Fibroblast of lung (primary cell): Measurements from ENCODE around the gene ACTN1. TPM values are rescaled to one million over a fixed set of nuclear protein-coding genes. Genes with fewer than 3 reads are reported as not detected.

Experiments used
- DNase-seq, 2 donors: peaks; one replicate each; pipeline versions ENCODE4 v3.0.0 to v3.0.0-alpha.2; 2010; ENCODE audit warnings: low read depth in 2 of 2
- H2AFZ ChIP-seq: 2 replicates; pipeline ENCODE4 v1.5.1; 2012; ENCODE audit warnings: low read length, control low read depth, inconsistent platforms
- H3K27ac ChIP-seq: 2 replicates; pipeline ENCODE4 v1.5.1; 2011; ENCODE audit warnings: low read length, control low read depth; ENCODE audit not compliant: insufficient read depth
- H3K27me3 ChIP-seq: 2 replicates; pipeline ENCODE4 v1.5.1; 2011; ENCODE audit warnings: mild to moderate bottlenecking, low read length; ENCODE audit not compliant: control insufficient read depth, insufficient read depth
- H3K36me3 ChIP-seq: 2 replicates; pipeline ENCODE4 v1.5.1; 2011; ENCODE audit warnings: low read length; ENCODE audit not compliant: control insufficient read depth, insufficient read depth
- H3K4me1 ChIP-seq: 2 replicates; pipeline ENCODE4 v1.5.1; 2011; ENCODE audit warnings: low read length; ENCODE audit not compliant: control insufficient read depth, insufficient read depth; ENCODE audit errors: extremely low read depth
- H3K4me2 ChIP-seq: 2 replicates; pipeline ENCODE4 v1.5.1; 2011; ENCODE audit warnings: low read length, control low read depth; ENCODE audit not compliant: insufficient read depth; ENCODE audit errors: extremely low read depth
- H3K4me3 ChIP-seq, 4 experiments: fragments of 200-600 bp in 1 of 4; sonication (generic) in 1 of 4; replicated peaks in 1 of 4; 2 replicates each; pipeline ENCODE4 v1.5.1; 2011 to 2016; ENCODE audit warnings: low read length in 4 of 4, low read depth in 3 of 4, mild to moderate bottlenecking in 3 of 4, control low read depth in 2 of 4, inconsistent platforms in 1 of 4, mixed read lengths in 1 of 4; ENCODE audit not compliant: insufficient read depth in 1 of 4; ENCODE audit errors: control extremely low read depth in 1 of 4
- H3K79me2 ChIP-seq: 2 replicates; pipeline ENCODE4 v1.5.1; 2012; ENCODE audit warnings: mild to moderate bottlenecking, low read length, inconsistent platforms; ENCODE audit not compliant: control insufficient read depth, insufficient read depth
- H3K9ac ChIP-seq: 2 replicates; pipeline ENCODE4 v1.5.1; 2011; ENCODE audit warnings: mild to moderate bottlenecking, low read length, control low read depth; ENCODE audit not compliant: insufficient read depth
- H3K9me3 ChIP-seq: 2 replicates; pipeline ENCODE4 v1.5.1; 2012; ENCODE audit warnings: low read depth, low read length; ENCODE audit not compliant: control insufficient read depth, insufficient read depth
- H4K20me1 ChIP-seq: 2 replicates; pipeline ENCODE4 v1.5.1; 2011; ENCODE audit warnings: low read length; ENCODE audit not compliant: control insufficient read depth, insufficient read depth; ENCODE audit errors: extremely low read depth
- EZH2 ChIP-seq: IDR thresholded peaks from 2 replicates; pipeline ENCODE4 v1.5.1; 2012; ENCODE audit warnings: low read length, control low read depth, mild to moderate bottlenecking; ENCODE audit errors: missing control alignments
- polyA plus RNA-seq, 2 donors: library from polyadenylated mRNA; depleted of rRNA in 1 of 2; stranded (reverse) in 1 of 2; unstranded in 1 of 2; fragments of >200 nt; gene quantifications; 2 replicates each; pipeline ENCODE4 v1.2.1, GENCODE V29; 2011 to 2012; ENCODE audit warnings: missing spikeins in 1 of 2
- total RNA-seq: library from RNA; depleted of rRNA; stranded (reverse); fragments of >200 nt; gene quantifications from 2 replicates; pipeline ENCODE4 v1.2.1, GENCODE V29; 2014
- TF ChIP-seq, protein P1 (sequence below), 2 donors: IDR thresholded peaks in 1 of 2; conservative IDR thresholded peaks in 1 of 2; 1 replicate in 1 of 2; 2 replicates in 1 of 2; pipeline ENCODE4 v1.5.1; 2011 to 2012; ENCODE audit warnings: low read length in 2 of 2, control low read depth in 1 of 2, inconsistent platforms in 1 of 2, low read depth in 1 of 2, mild to moderate bottlenecking in 1 of 2

Gene ACTN1
- total and polyA plus RNA-seq, 2 donors (not counting 1 experiment from before 2014, with no cell fraction given), result 254 to 729 TPM

DNA sequence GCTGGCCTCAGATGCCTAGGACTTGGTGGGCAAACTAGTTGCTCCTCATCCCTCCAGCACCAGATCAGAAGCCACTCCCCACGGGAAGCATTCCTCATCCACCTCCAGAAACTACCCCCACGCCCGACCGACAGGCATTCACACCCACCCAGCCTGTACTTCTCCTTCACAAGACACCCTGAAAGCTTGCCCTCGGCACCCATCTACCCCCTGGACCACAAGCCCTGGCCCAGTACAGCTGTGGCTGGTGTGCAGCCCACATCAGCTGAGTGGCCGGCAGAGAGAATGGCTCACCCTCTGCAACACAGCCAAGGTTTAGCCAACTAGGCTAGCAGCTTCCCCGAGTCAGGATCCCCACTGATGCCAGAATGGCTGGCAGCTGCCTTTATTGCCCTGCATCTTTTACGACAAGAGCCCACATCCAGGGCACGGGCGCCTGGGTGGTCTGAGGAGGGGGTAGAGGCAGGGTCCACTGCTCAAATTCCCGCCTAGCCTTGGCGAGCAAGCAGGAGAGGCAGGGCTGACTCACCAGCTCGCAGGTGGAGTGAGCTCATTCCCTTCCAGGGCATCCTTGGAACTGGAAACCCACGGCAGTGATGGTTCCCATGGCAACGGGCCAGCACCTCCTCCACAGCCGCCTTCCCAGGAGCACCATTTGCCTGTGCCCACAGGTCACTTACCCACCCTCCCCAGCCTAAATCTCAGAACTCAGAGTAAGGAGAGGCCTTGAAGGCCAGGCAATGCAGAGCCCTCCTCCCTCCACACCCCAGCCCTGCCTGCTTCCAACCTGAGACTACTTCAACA is 17.1 kb downstream of the ACTN1 start:
- H3K9ac ChIP-seq, result no peak overlapping the region
- peaks cover 19% of the 10 kb centered on the region for H3K36me3 ChIP-seq
- peaks cover 68% of the 10 kb centered on the region for H3K4me1 ChIP-seq
- TF ChIP-seq, protein P1, sequence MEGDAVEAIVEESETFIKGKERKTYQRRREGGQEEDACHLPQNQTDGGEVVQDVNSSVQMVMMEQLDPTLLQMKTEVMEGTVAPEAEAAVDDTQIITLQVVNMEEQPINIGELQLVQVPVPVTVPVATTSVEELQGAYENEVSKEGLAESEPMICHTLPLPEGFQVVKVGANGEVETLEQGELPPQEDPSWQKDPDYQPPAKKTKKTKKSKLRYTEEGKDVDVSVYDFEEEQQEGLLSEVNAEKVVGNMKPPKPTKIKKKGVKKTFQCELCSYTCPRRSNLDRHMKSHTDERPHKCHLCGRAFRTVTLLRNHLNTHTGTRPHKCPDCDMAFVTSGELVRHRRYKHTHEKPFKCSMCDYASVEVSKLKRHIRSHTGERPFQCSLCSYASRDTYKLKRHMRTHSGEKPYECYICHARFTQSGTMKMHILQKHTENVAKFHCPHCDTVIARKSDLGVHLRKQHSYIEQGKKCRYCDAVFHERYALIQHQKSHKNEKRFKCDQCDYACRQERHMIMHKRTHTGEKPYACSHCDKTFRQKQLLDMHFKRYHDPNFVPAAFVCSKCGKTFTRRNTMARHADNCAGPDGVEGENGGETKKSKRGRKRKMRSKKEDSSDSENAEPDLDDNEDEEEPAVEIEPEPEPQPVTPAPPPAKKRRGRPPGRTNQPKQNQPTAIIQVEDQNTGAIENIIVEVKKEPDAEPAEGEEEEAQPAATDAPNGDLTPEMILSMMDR (conservative IDR thresholded peaks at IDR 0.05 in 1 of 2, IDR thresholded peaks at IDR 0.05 in 1 of 2; ENCODE audit: low read depth in 1 of 2, low read length in 2 of 2), result no peak
- no peak for TF ChIP-seq EZH2
- H3K27ac ChIP-seq, result peak overlapping the region; percentile 45
- peak overlapping the region; percentile 65 for H3K4me2 ChIP-seq
- H2AFZ ChIP-seq, result no peak overlapping the region
- DNase-seq, result peak; percentile 51 to 86
- peaks cover 100% of the 10 kb centered on the region for H3K79me2 ChIP-seq
- H4K20me1 ChIP-seq, result peaks cover 10% of the 10 kb centered on the region
- no peak overlapping the region for H3K4me3 ChIP-seq
- H3K27me3 ChIP-seq, result no peaks in the 10 kb centered on the region
- no peaks in the 10 kb centered on the region for H3K9me3 ChIP-seq

- H3K9me3 ChIP-seq, result no peaks in the 10 kb centered on the region
- TF ChIP-seq EZH2, result no peak
- TF ChIP-seq, protein P1 (conservative IDR thresholded peaks at IDR 0.05 in 1 of 2, IDR thresholded peaks at IDR 0.05 in 1 of 2; ENCODE audit: low read depth in 1 of 2, low read length in 2 of 2), result no peak
- H3K27me3 ChIP-seq, result no peaks in the 10 kb centered on the region
- H3K79me2 ChIP-seq, result peaks cover 100% of the 10 kb centered on the region
- no peak for DNase-seq
- H3K27ac ChIP-seq, result peak overlapping the region; percentile 45
- H2AFZ ChIP-seq, result no peak overlapping the region
- H3K9ac ChIP-seq, result no peak overlapping the region
- H4K20me1 ChIP-seq, result peaks cover 8% of the 10 kb centered on the region
- H3K36me3 ChIP-seq, result peaks cover 15% of the 10 kb centered on the region
- no peak overlapping the region for H3K4me2 ChIP-seq
- H3K4me3 ChIP-seq, result no peak overlapping the region
- H3K4me1 ChIP-seq, result peaks cover 68% of the 10 kb centered on the region
Measured at GRCh38 chr14:68961361-68961760, 17.7 kb downstream of the ACTN1 start.

- H3K4me3 ChIP-seq, result no peak overlapping the region
- H3K27ac ChIP-seq, result no peak overlapping the region
- H4K20me1 ChIP-seq, result peaks cover 8% of the 10 kb centered on the region
- H3K36me3 ChIP-seq, result peaks cover 17% of the 10 kb centered on the region
- no peak for DNase-seq
- H2AFZ ChIP-seq, result no peak overlapping the region
- peaks cover 100% of the 10 kb centered on the region for H3K79me2 ChIP-seq
- H3K9ac ChIP-seq, result no peak overlapping the region
- no peak overlapping the region for H3K4me2 ChIP-seq
- peaks cover 71% of the 10 kb centered on the region for H3K4me1 ChIP-seq
- no peaks in the 10 kb centered on the region for H3K27me3 ChIP-seq
- no peak for TF ChIP-seq EZH2
- TF ChIP-seq, protein P1 (conservative IDR thresholded peaks at IDR 0.05 in 1 of 2, IDR thresholded peaks at IDR 0.05 in 1 of 2; ENCODE audit: low read depth in 1 of 2, low read length in 2 of 2), result no peak
- H3K9me3 ChIP-seq, result no peaks in the 10 kb centered on the region
Measured at GRCh38 chr14:68960123-68960522, 19.0 kb downstream of the ACTN1 start.
